Muscle of leg (tissue), 11 donors: ENCODE data around the gene KIRREL3. TPM values are rescaled to one million over a fixed set of nuclear protein-coding genes. Genes with fewer than 3 reads are reported as not detected.

Source experiments
- DNase-seq: peaks from one replicate; pipeline ENCODE4 v3.0.0; 2013
- H3K27ac ChIP-seq: one replicate; pipeline ENCODE4 v1.5.1; 2013; ENCODE audit warnings: mild to moderate bottlenecking, low read length, control low read depth
- H3K27me3 ChIP-seq: one replicate; pipeline ENCODE4 v1.6.1; 2013; ENCODE audit warnings: low read length; ENCODE audit not compliant: control insufficient read depth, insufficient read depth
- H3K36me3 ChIP-seq: one replicate; pipeline ENCODE4 v1.6.1; 2013; ENCODE audit warnings: low read length; ENCODE audit not compliant: control insufficient read depth, insufficient read depth
- H3K4me1 ChIP-seq: one replicate; pipeline ENCODE4 v1.6.1; 2013; ENCODE audit warnings: low read length; ENCODE audit not compliant: control insufficient read depth, insufficient read depth
- H3K4me3 ChIP-seq: one replicate; pipeline ENCODE4 v1.5.1; 2013; ENCODE audit warnings: low read length, control low read depth
- H3K9me3 ChIP-seq: replicated peaks from 2 replicates; pipeline ENCODE4 v1.6.1; 2013; ENCODE audit warnings: low read depth, low read length; ENCODE audit not compliant: control insufficient read depth
- WGBS: methylation state at CpG from one replicate; pipeline ENCODE4 v1.1.5; 2013; ENCODE audit warnings: missing lambda C conversion rate; ENCODE audit not compliant: insufficient coverage; 5-methylcytosine and 5-hydroxymethylcytosine counted together
- polyA plus RNA-seq, 8 donors: library from polyadenylated mRNA; unstranded; fragments of 120-200 nt; gene quantifications; one replicate each; pipeline versions ENCODE4 v1.2.1 to v1.2.3, GENCODE V29; 2013; ENCODE audit warnings: inconsistent platforms in 1 of 8, low replicate concordance in 1 of 8; ENCODE audit not compliant: insufficient read length in 8 of 8, insufficient read depth in 1 of 8
- total RNA-seq: library from RNA; stranded (reverse); fragments of 120-200 nt; gene quantifications from one replicate; pipeline ENCODE4 v1.2.4, GENCODE V29; 2013

Gene KIRREL3
- total and polyA plus RNA-seq, 9 donors: 0.27 to 1.8 (median 0.93) TPM

DNA sequence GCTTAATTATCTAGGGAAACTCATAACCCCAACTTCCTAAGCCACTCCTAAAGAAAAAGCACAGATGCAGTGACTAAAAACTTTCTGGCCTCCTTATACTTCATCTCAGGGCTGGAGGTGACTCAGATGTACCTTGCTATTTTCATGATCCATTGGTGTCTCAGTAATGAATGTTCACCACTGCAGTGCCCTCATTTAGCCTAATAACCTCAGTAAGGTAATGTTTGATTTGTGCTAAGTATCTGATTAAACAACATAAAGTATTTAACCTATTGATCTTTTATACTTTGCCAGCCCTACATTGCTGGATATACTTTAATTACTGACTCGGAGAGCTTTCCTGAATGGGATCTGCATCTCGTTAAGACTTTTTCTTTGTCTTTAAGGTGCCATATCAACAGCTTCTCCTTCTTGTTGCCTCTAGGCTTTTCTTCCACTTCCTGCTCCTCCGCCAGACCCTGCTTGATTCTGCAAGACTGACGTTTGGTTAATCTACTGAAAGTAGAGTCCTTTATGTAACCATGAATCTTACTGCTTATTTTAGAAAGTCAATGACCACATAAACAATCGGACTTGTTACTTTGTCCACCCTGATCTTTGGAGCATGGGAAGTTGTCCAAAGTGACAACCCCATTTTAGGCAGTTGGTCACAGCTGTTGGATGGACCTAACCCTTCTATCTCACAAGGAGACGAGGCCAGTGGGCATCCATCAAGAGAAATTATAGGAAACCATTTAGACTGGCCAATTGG is 342.1 kb downstream of the KIRREL3 start:
- no peaks in the 10 kb centered on the region for H3K9me3 ChIP-seq
- WGBS: 63% methylated on average over 4 of the region's 6 CpGs
- peaks cover 15% of the 10 kb centered on the region for H3K4me1 ChIP-seq
- H3K27ac ChIP-seq: no peak overlapping the region
- H3K4me3 ChIP-seq: no peak overlapping the region
- H3K36me3 ChIP-seq: no peaks in the 10 kb centered on the region
- no peak for DNase-seq
- peaks cover 14% of the 10 kb centered on the region for H3K27me3 ChIP-seq

GRCh38 chr11:126655807-126656128 is 344.8 kb downstream of the KIRREL3 start:
- H3K27me3 ChIP-seq: peaks cover 14% of the 10 kb centered on the region
- 43% methylated on average over 1 of the region's 2 CpGs for WGBS
- no peak for DNase-seq

GRCh38 chr11:126654886-126655806 is 345.4 kb downstream of the KIRREL3 start:
- Histone ChIP-seq H3K27me3 (peaks cover 14% of the 10 kb centered on the region), H3K36me3 (no peaks in the 10 kb centered on the region), H3K27ac (no peak overlapping the region), H3K4me3 (no peak overlapping the region), H3K4me1 (peaks cover 9% of the 10 kb centered on the region), H3K9me3 (no peaks in the 10 kb centered on the region)
- no peak for DNase-seq
- 13% methylated on average over 8 of the region's 12 CpGs for WGBS

More at GRCh38 chr11:126655807-126656128, 344.8 kb downstream of the KIRREL3 start:
- Histone ChIP-seq H3K4me1 (peaks cover 12% of the 10 kb centered on the region), H3K27ac (no peak overlapping the region), H3K36me3 (no peaks in the 10 kb centered on the region), H3K4me3 (no peak overlapping the region), H3K9me3 (no peaks in the 10 kb centered on the region)

DNA sequence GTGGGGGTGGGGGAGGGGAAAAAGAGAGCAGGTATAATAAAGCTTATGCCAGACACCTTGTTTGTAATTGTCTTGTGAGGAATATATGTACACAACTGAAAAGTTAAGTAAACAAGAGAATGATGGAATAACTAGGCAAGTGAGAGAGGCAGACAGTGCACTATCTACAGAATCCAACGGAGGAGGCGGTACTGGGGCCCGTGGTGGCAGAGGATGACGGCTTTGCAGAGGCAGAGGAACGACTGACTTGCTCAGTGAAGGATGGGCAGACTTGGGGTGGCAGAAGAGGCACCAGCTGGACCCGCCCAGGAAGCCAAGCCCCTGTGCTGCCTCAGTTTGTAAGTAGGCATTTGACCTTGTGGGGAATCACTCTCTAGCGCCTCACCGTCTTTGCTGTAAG is 347.5 kb downstream of the KIRREL3 start:
- H3K9me3 ChIP-seq: no peaks in the 10 kb centered on the region

DNA sequence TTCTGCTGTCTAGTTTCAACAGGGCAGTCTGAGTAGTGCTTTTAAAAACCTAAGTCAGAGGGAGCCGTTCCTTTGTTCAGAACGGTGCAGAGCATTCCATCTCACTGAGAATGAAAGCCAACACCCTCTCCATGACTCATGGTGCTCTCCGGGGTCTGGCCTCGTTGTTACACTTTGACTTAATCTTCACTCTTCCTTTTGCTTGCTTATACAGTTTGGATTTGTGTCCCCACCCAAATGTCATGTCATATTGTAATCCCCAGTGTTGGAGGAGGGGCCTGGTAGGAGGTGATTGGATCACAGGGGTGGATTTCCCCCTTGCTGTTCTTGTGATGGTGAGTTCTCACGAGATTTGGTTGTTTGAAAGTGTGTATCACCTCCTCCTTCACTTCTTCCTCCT is 352.8 kb downstream of the KIRREL3 start:
- peak; percentile 33 for DNase-seq
- Histone ChIP-seq H3K4me3 (no peak overlapping the region), H3K27me3 (peaks cover 4% of the 10 kb centered on the region), H3K9me3 (no peaks in the 10 kb centered on the region), H3K27ac (no peak overlapping the region), H3K36me3 (no peaks in the 10 kb centered on the region), H3K4me1 (no peaks in the 10 kb centered on the region)
- no CpG with 5 or more reads among the region's 5 CpGs for WGBS

More for the DNA sequence above, 347.5 kb downstream of the KIRREL3 start:
- no peak overlapping the region for H3K27ac ChIP-seq
- peaks cover 6% of the 10 kb centered on the region for H3K4me1 ChIP-seq
- H3K27me3 ChIP-seq: peaks cover 14% of the 10 kb centered on the region
- no peak overlapping the region for H3K4me3 ChIP-seq
- no peaks in the 10 kb centered on the region for H3K36me3 ChIP-seq
- WGBS: 88% methylated on average over 7 of the region's 8 CpGs
- no peak for DNase-seq

DNA sequence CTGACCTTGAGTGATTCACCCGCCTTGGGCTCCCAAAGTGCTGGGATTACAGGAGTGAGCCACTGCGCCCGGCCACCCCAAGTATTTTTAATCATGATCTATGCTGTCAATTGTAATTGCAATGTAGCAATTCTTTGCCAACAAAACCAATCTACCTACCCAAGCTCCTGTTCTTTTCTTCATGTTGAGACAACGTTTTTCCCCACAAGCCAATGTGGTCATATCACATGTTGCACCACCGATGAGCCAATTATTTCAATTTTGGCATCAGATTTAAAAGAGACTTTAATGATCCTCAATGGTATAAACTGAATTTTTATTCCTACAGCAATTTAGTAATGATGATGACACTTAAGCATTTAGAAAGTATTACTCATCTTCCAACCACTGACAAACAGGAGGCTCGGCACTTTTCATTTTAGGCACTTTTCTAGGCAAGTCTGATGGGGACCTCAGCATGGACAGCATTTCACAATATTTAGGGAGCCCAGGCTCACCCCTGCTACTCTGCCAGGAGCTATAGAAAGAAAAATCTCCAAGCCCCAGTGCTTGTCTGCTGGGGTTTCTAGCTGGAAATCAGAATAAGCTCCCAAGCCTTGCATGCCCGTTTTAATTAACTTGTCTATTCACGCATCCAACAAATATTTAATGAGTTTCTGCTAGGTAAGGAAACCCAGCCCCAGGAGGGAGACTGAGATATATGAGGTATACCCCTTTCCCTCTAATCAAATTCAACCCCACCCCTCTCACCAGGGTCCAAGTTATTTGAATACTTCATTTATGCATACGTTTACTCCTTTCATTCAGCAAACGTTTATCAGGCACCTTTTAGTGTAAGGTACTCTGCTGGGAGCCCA is 353.6 kb downstream of the KIRREL3 start:
- peaks cover 4% of the 10 kb centered on the region for H3K27me3 ChIP-seq
- no peak overlapping the region for H3K4me3 ChIP-seq
- no peaks in the 10 kb centered on the region for H3K36me3 ChIP-seq
- no peaks in the 10 kb centered on the region for H3K9me3 ChIP-seq
- 75% methylated on average over 4 of the region's 10 CpGs for WGBS
- no peak overlapping the region for H3K27ac ChIP-seq
- H3K4me1 ChIP-seq: no peaks in the 10 kb centered on the region
- DNase-seq: no peak

GRCh38 chr11:126645186-126645585 is 355.4 kb downstream of the KIRREL3 start:
- Histone ChIP-seq H3K4me3 (no peak overlapping the region), H3K4me1 (no peaks in the 10 kb centered on the region), H3K27ac (no peak overlapping the region), H3K36me3 (no peaks in the 10 kb centered on the region), H3K27me3 (peaks cover 4% of the 10 kb centered on the region), H3K9me3 (no peaks in the 10 kb centered on the region)
- DNase-seq: no peak
- 85% methylated on average over 4 of the region's 7 CpGs for WGBS

DNA sequence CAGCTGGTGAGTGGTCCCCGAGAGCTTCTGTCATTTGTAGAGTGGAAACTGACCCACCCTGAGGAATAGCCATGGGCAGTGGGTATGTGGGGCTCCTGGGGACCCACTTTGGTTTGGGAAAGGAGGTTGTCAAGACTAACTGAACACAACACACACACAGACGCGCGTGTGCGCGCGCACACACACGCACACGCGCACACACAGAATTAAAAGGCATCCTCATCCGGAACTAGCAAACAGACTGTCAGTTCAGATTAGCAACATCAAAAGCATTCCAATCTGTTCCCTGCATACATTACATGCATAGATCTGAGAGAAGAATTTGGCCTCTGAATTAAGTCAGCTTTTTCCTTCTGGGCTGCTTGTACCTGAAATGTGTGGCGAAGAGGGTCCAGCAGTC is 360.4 kb downstream of the KIRREL3 start:
- WGBS: 80% methylated on average over 1 of the region's 12 CpGs

GRCh38 chr11:126639692-126640091 is 360.9 kb downstream of the KIRREL3 start:
- Histone ChIP-seq H3K27me3 (peaks cover 11% of the 10 kb centered on the region), H3K4me1 (no peaks in the 10 kb centered on the region), H3K9me3 (no peaks in the 10 kb centered on the region), H3K27ac (no peak overlapping the region), H3K4me3 (no peak overlapping the region), H3K36me3 (no peaks in the 10 kb centered on the region)
- no peak for DNase-seq
- WGBS: no CpG with 5 or more reads among the region's 3 CpGs

More for the DNA sequence above, 360.4 kb downstream of the KIRREL3 start:
- no peak for DNase-seq
- H3K27ac ChIP-seq: no peak overlapping the region
- H3K4me3 ChIP-seq: no peak overlapping the region
- H3K36me3 ChIP-seq: no peaks in the 10 kb centered on the region
- no peaks in the 10 kb centered on the region for H3K4me1 ChIP-seq
- H3K27me3 ChIP-seq: peaks cover 10% of the 10 kb centered on the region
- H3K9me3 ChIP-seq: no peaks in the 10 kb centered on the region
